AML-193 (cell line): ENCODE measurements around the gene PEX16.
"Not testable (repeated sequence)": the region's sequence is repeated elsewhere in the genome, so short reads cannot be mapped to it uniquely, and the experiment has no call there.

Source experiments
- DNase-seq, 2 experiments: peaks; one replicate each; lab custom pipeline; 2025; lab: John Stamatoyannopoulos, UW

PEX16 gene

DNA sequence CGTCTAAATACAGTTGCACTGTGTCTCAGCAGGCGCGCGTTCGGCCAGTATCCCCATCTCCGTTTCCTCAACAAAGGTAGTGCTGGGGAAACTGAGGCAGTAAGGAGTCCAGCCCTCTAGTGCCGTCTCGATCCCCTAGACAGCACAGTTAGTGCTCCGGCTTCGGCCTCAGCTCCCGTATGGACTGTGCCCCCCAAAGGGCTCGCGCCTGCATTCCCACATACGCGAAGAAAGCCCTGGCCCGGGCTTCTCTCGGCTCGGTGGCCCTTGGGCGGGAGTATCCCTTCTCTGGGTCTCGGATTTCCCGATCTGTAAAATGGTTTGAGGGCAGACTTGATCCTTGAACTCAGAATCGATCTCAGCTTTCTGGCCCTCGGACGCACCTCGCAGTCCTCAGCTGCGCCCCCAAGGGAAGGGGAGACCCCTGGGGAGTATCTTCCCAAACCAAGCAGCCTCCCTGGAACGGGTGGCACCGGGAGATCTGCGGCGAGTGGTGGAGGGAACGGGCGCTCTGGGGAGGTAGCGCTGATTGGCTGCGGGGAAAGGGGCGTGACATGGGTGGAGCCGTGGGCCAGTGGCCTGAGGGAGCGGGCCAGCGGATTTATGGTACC is 759 bp upstream of the PEX16 start:
- peak; percentile 46 to 59 for DNase-seq

DNA sequence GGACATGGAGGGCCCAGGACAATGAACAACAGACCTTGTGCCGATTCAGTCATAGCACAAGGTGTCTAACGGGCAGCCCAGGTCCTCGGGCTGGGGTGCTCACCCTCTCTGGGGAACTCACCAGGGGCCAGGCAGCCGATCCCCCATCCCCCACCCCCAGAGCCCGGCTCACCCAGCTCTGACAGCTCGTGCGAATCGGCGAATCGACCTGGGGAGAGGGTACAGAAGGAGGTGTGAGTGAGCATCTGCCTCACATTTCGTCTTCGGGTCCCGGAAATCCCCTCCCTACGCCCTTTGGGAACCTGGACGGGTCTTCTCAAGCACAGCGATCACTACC is 423 bp downstream of the PEX16 start:
- DNase-seq: no peak

- DNase-seq: no peak
Measured at GRCh38 chr11:45915446-45915845, 2.2 kb downstream of the PEX16 start.

- DNase-seq: no peak
Measured at GRCh38 chr11:45913942-45914635, 3.6 kb downstream of the PEX16 start.

DNA sequence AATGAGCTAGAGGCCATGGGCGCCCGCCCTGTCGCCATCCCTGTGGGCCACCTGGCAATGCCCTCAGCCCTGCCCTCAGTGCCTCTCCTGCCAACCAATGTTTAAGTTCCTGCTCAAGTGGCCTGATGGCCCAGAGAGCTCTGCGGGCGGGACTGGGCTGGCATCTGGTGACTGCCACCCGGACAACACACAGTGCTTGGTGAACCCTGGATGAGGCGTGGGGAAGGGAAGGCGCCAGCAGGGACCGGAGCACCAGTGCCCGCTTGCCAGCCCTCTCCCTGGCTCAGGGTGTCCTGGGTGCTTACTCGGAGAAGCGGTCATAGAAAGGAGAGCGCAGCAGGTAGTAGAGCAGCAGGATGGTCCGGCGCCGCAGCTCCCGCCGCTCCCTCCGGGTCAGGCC is 4.2 kb downstream of the PEX16 start:
- no peak for DNase-seq

GRCh38 chr11:45910623-45911022 is 7.1 kb downstream of the PEX16 start:
- DNase-seq: no peak

DNA sequence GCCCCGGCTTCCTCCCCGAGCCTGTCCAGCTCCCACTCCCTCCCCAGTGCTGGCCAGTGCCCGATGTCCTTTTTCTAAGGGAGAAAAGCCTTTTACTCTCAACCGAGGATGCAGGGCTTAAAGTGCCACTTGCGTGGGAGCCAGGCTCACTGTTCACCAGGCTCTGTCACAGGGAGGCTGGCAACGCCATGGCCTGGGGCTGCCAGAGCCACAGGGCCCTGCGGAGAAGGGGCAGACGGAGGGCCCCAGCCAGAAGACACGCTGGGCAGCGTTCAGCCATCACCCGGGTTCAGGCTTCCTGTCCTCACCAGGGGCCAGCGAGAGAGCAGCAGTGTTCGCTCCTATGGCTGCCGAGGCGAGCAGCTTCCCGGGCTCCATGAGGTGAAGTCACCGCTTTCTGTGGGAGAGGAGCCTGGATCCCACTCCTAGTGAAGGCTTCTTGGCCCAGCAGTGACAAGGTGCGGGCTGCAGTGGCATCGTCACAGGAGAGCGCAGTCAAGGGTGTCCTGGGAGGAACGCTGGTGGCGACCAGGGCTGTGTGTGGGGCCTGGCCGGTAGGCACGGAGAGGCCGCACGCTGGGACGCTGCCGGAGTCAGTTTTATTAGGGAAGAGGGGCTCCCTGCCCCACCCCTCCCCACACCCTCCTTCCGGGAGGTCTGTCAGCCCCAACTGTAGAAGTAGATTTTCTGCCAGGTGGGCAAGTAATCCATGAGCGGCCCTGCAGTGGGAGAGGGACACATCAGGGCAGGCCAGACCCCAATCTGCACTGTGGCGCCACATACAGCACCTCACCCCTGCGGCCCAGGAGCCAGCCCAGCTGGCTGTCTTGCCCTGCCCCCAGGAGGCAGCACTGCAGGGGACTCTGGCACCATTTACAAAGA is 7.8 kb downstream of the PEX16 start:
- no peak for DNase-seq

GRCh38 chr11:45907911-45908370 is 9.7 kb downstream of the PEX16 start:
- no peak for DNase-seq

GRCh38 chr11:45906965-45907611 is 10.6 kb downstream of the PEX16 start, which contains the start of gene FREY1:
Gene FREY1, minus strand, starts transcription at chr11:45907271. Its CDS starts 26 bp downstream, at chr11:45907245.
- no peak for DNase-seq

DNA sequence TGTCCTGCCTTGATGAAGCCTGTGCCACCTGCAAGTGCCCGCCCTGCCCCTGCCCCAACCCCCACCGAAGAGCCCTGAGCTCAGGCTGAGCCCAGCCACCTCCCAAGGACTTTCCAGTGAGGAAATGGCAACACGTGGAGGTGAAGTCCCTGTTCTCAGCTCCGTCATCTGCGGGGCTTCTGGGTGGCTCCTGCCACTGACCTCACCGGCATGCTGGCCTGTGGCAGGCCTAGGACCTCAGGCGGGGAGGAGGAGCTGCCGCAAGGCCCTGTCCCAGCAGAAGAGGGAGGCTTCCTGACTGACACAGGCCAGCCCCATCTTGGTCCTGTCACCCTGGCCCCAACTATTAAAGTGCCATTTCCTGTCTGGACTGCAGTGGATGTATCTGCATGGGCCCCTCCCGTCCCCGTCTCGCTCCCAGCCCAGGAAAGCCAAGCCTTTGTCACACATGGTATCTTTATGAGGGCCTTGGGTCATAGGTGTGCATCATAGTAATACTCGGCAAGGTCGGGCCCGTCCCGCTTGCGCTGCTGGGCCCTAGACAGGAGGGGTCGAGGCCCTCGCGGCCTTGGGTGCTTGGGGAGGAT is 11.5 kb downstream of the PEX16 start:
- no peak for DNase-seq

- not testable (repeated sequence) for DNase-seq
Measured at GRCh38 chr11:45905576-45905975, 12.1 kb downstream of the PEX16 start.

GRCh38 chr11:45905095-45905494 is 12.6 kb downstream of the PEX16 start:
- no peak for DNase-seq

- DNase-seq: no peak
Measured at GRCh38 chr11:45904309-45904915, 13.3 kb downstream of the PEX16 start.

DNA sequence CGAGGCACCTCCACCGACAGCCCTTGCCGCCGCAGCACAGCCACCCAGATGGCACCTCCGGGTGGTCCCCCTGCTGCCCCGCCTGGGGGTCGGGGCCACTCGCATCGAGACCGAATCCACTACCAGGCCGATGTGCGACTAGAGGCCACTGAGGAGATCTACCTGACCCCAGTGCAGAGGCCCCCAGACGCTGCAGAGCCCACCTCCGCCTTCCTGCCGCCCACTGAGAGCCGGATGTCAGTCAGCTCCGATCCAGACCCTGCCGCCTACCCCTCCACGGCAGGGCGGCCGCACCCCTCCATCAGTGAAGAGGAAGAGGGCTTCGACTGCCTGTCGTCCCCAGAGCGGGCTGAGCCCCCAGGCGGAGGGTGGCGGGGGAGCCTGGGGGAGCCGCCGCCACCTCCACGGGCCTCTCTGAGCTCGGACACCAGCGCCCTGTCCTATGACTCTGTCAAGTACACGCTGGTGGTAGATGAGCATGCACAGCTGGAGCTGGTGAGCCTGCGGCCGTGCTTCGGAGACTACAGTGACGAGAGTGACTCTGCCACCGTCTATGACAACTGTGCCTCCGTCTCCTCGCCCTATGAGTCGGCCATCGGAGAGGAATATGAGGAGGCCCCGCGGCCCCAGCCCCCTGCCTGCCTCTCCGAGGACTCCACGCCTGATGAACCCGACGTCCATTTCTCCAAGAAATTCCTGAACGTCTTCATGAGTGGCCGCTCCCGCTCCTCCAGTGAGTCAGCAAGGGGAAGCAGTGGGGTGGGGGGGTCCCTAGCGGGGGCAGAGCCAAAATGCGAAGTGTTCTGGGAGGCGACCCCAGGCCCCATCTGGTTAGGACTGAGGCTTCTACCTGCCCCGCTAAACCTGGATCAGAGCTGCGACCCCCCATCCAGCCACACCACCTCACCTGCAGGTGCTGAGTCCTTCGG is 15.0 kb downstream of the PEX16 start:
- DNase-seq: no peak

GRCh38 chr11:45901626-45902025 is 16.1 kb downstream of the PEX16 start:
- no peak for DNase-seq

- DNase-seq: no peak
Measured at GRCh38 chr11:45900916-45901617, 16.6 kb downstream of the PEX16 start.

DNA sequence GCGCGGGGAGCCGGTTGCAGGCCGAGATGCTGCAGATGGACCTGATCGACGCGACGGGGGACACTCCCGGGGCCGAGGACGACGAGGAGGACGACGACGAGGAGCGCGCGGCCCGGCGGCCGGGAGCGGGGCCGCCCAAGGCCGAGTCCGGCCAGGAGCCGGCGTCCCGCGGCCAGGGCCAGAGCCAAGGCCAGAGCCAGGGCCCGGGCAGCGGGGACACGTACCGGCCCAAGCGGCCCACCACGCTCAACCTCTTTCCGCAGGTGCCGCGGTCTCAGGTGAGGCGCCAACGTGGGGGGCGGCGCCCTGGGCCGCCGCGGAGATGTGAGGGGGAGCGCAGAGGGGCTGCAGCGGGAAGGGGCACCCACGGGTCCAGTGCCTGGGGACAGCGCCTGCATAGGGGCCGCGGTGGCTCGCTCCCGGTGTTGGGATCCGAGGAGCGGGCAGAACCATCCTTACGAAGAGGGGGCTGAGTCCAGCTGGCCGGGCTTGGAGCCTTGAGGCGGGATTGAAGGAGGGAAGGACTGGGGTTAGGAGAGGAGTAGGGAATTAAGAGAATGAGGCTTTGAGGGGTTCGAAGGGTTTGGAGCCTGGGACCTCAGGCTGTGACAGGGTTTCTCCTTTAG is 17.4 kb downstream of the PEX16 start:
- not testable (repeated sequence) for DNase-seq

- DNase-seq: no peak
Measured at GRCh38 chr11:45899448-45900174, 18.1 kb downstream of the PEX16 start.

- no peak for DNase-seq
Measured at GRCh38 chr11:45899086-45899447, 18.6 kb downstream of the PEX16 start.
